OCI-LY7 (cell line): ENCODE measurements around the gene PHF20. TPM values are rescaled to one million over a fixed set of nuclear protein-coding genes. Genes with fewer than 3 reads are reported as not detected.

Experiments
- BruUV-seq: library from RNA; stranded (reverse); fragments of 400-500 nt; replicated peaks from 2 replicates; lab custom pipeline; 2021; lab: Mats Ljungman, UMichigan
- CTCF ChIA-PET: fragments of 300-600 bp; sonication (Branson Sonifier 250); formaldehyde crosslinking; loops from one replicate; lab custom pipeline; 2022; ENCODE audit warnings: antibody characterized with exemption; ENCODE audit not compliant: unreplicated experiment; lab: Charles Lee
- POLR2A ChIA-PET: fragments of 300-600 bp; sonication (Branson Sonifier 250); formaldehyde crosslinking; loops from one replicate; lab custom pipeline; 2022; ENCODE audit warnings: antibody characterized with exemption; lab: Charles Lee
- DNase-seq: peaks from one replicate; pipeline ENCODE4 v3.0.0-alpha.2; 2015; ENCODE audit warnings: low spot score
- H2AFZ ChIP-seq: fragments of 200-600 bp; sonication (generic), shearing (Covaris generic); 2 replicates; pipeline ENCODE4 v1.6.1; 2014; ENCODE audit warnings: mild to moderate bottlenecking, antibody characterized with exemption, low read length, moderate library complexity
- H3K27ac ChIP-seq: fragments of 200-600 bp; sonication (generic); 2 replicates; pipeline ENCODE4 v1.5.1; 2014; ENCODE audit warnings: mixed run types, low read depth, mild to moderate bottlenecking, moderate library complexity, low read length, inconsistent platforms; ENCODE audit not compliant: poor library complexity, severe bottlenecking
- H3K36me3 ChIP-seq: fragments of 200-600 bp; sonication (generic); 2 replicates; pipeline ENCODE4 v1.6.1; 2014; ENCODE audit warnings: mild to moderate bottlenecking, antibody characterized with exemption, low read length, moderate library complexity, mixed read lengths; ENCODE audit not compliant: insufficient read depth
- H3K4me1 ChIP-seq: fragments of 200-600 bp; sonication (generic); 2 replicates; pipeline ENCODE4 v1.5.1; 2014; ENCODE audit warnings: mild to moderate bottlenecking, low read length; ENCODE audit not compliant: insufficient read depth, poor library complexity, severe bottlenecking
- H3K4me2 ChIP-seq: fragments of 200-600 bp; sonication (generic); 2 replicates; pipeline ENCODE4 v1.6.1; 2014; ENCODE audit warnings: mild to moderate bottlenecking, low read length
- H3K4me3 ChIP-seq: fragments of 200-600 bp; sonication (generic); 2 replicates; pipeline ENCODE4 v1.5.1; 2014; ENCODE audit warnings: mild to moderate bottlenecking, low read depth, low read length; ENCODE audit not compliant: poor library complexity, severe bottlenecking
- H3K79me2 ChIP-seq: fragments of 200-600 bp; sonication (generic); 2 replicates; pipeline ENCODE4 v1.6.1; 2016; ENCODE audit warnings: low read depth, mild to moderate bottlenecking, low read length, moderate library complexity, mixed read lengths; ENCODE audit not compliant: insufficient read depth
- H3K9me2 ChIP-seq: fragments of 200-600 bp; sonication (generic); 2 replicates; pipeline ENCODE4 v1.6.1; 2016; ENCODE audit warnings: mild to moderate bottlenecking, low read length, mixed read lengths; ENCODE audit not compliant: insufficient read depth
- H3K9me3 ChIP-seq: fragments of 200-600 bp; sonication (generic); 2 replicates; pipeline ENCODE4 v1.6.1; 2014; ENCODE audit warnings: mild to moderate bottlenecking, mixed run types, low read length, mixed read lengths
- H4K20me1 ChIP-seq: fragments of 200-600 bp; sonication (generic); 2 replicates; pipeline ENCODE4 v1.6.1; 2014; ENCODE audit warnings: mild to moderate bottlenecking, antibody characterized with exemption, low read length, moderate library complexity, mixed read lengths; ENCODE audit not compliant: insufficient read depth
- CTCF ChIP-seq: fragments of 200-600 bp; sonication (generic); conservative IDR thresholded peaks from 2 replicates; pipeline ENCODE4 v1.5.1; 2014; ENCODE audit warnings: mild to moderate bottlenecking, antibody characterized with exemption, low read length, moderate library complexity, mixed read lengths
- EZH2phosphoT487 ChIP-seq: fragments of 200-600 bp; sonication (generic); IDR thresholded peaks from 2 replicates; pipeline ENCODE4 v1.6.1; 2018; ENCODE audit warnings: low read depth, borderline replicate concordance, mild to moderate bottlenecking, mixed run types, antibody characterized with exemption, low read length, moderate library complexity, mixed read lengths
- intact Hi-C: fragments of 100-400 bp; cut with micrococcal nuclease; formaldehyde crosslinking; loops from one replicate; pipeline ENCODE4 v1.10.0; 2022; ENCODE audit not compliant: unreplicated experiment
- total RNA-seq, 2 experiments: library from RNA; depleted of rRNA in 1 of 2; stranded (reverse); fragments of >200 nt in 1 of 2; shearing (Covaris generic) in 1 of 2; gene quantifications; 2 replicates each; pipeline ENCODE4 v1.2.3, GENCODE V29; 2014 to 2022

Gene PHF20
- total RNA-seq, 2 experiments from 2014 or later: 37.9 to 47.8 TPM

- no peaks in the 10 kb centered on the region for H3K9me2 ChIP-seq
- H2AFZ ChIP-seq: no peak overlapping the region
- ChIA-PET CTCF (interaction anchor here (0.6 kb wide), 1 partner anchor 185 kb away, joined by 3 read pairs; no protein-coding TSS in a partner anchor), POLR2A (interaction anchor here (0.6 to 0.9 kb wide), 3 partner anchors 22 to 162 kb away, joined by 3 to 4 read pairs (median 3); no protein-coding TSS in a partner anchor)
- intact Hi-C loops: no loop called here
- H3K9me3 ChIP-seq: no peaks in the 10 kb centered on the region
- no peak overlapping the region for H3K4me2 ChIP-seq
- no peak for TF ChIP-seq EZH2phosphoT487
- no peak for TF ChIP-seq CTCF
- no TSS peak for BruUV-seq
- H4K20me1 ChIP-seq: no peaks in the 10 kb centered on the region
- peaks cover 15% of the 10 kb centered on the region; the same call in 1 of the 2 replicates for H3K36me3 ChIP-seq
- H3K4me1 ChIP-seq: no peaks in the 10 kb centered on the region
- no peak for DNase-seq
- H3K4me3 ChIP-seq: no peak overlapping the region
- H3K79me2 ChIP-seq: no peaks in the 10 kb centered on the region
- H3K27ac ChIP-seq: no peak overlapping the region
Observed at GRCh38 chr20:35904982-35905663, 133.3 kb downstream of the PHF20 start.

GRCh38 chr20:35907017-35907701 is 135.3 kb downstream of the PHF20 start:
- H3K4me3 ChIP-seq: no peak overlapping the region
- no peak for DNase-seq
- POLR2A ChIA-PET: no interaction called here
- BruUV-seq: no TSS peak
- H3K9me3 ChIP-seq: no peaks in the 10 kb centered on the region
- H3K27ac ChIP-seq: no peak overlapping the region
- no peaks in the 10 kb centered on the region for H3K9me2 ChIP-seq
- H4K20me1 ChIP-seq: no peaks in the 10 kb centered on the region
- H3K36me3 ChIP-seq: peaks cover 15% of the 10 kb centered on the region; the same call in 1 of the 2 replicates
- TF ChIP-seq CTCF (no peak), EZH2phosphoT487 (no peak)
- no peak overlapping the region for H3K4me2 ChIP-seq
- CTCF ChIA-PET: no interaction called here
- no peaks in the 10 kb centered on the region for H3K79me2 ChIP-seq
- no peak overlapping the region for H2AFZ ChIP-seq
- intact Hi-C loops: no loop called here
- H3K4me1 ChIP-seq: no peaks in the 10 kb centered on the region
